Stimulated activated naive CD8-positive, alpha-beta T cell treated with anti-CD3 and anti-CD28 coated beads, Interleukin-15, amount 100 ng/mL, for 72 hours (primary cell): ENCODE results near the gene NEU4.

Experiments used
- ATAC-seq: fragments of 150-1000 bp; cut with Tn5 transposase; 2 replicates; pipeline ENCODE4 v1.10.0; 2021; ENCODE audit warnings: mild to moderate bottlenecking, moderate library complexity
- DNase-seq, 2 donors: peaks; one replicate each; pipeline ENCODE4 v3.0.0; 2021 to 2022
- H3K27ac Mint-ChIP-seq, 2 donors: one replicate each; pipeline ENCODE4 v1.8.0; 2022; ENCODE audit warnings: mild to moderate bottlenecking in 2 of 2, mixed read lengths in 2 of 2, moderate library complexity in 2 of 2
- H3K27me3 Mint-ChIP-seq: one replicate; pipeline ENCODE4 v1.8.0; 2022; ENCODE audit warnings: mixed read lengths
- H3K4me1 Mint-ChIP-seq: one replicate; pipeline ENCODE4 v1.8.0; 2022; ENCODE audit warnings: mild to moderate bottlenecking, mixed read lengths
- H3K4me3 Mint-ChIP-seq, 2 donors: one replicate each; pipeline ENCODE4 v1.8.0; 2022; ENCODE audit warnings: mild to moderate bottlenecking in 2 of 2, mixed read lengths in 2 of 2, moderate library complexity in 1 of 2
- H3K9me3 Mint-ChIP-seq, 2 donors: one replicate each; pipeline ENCODE4 v1.8.0; 2022; ENCODE audit warnings: mixed read lengths in 2 of 2

NEU4 gene

DNA sequence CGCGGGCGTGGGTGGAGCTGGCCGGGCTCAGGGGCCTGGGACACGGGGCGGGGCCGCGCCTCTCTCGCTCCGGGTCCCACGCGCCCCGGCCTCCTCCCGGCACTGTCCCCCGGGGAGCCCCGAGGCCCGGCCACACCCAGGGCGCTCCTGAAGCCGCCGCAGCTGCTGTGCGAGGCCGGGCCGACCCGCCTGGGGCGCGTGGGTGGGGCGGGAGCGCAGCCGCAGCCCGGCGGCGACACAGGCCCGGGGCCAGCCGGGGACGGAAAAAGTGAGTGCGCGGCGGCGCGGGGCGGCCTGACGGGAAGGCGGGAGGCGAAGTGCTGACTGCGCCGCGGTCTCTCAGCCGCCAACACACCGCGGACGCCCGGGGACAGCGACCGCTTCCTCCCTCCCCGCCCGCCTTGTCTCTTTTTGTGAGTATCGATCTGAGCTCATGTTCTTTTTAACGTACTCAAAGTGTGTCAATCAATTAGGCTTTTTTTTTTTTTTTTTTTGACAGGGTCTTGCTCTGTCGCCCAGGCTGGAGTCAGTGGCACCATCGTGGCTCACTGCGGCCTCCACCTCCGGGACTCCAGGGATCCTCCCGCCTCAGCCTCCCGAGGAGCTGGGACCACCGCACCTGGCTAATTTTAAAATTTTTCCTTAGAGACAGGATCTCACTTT is 35.2 kb downstream of the NEU4 start:
- no peaks in the 10 kb centered on the region for H3K9me3 Mint-ChIP-seq
- H3K27ac Mint-ChIP-seq, result peak overlapping the region in 1 of 2 donors; percentile 76
- ATAC-seq (peak; percentile 87), DNase-seq (peak; percentile 86 to 91)
- peak overlapping the region; percentile 78 to 79 for H3K4me3 Mint-ChIP-seq
- peaks cover 32% of the 10 kb centered on the region for H3K27me3 Mint-ChIP-seq
- H3K4me1 Mint-ChIP-seq, result peaks cover 52% of the 10 kb centered on the region

- Mint-ChIP-seq H3K4me1 (peaks cover 52% of the 10 kb centered on the region), H3K9me3 (no peaks in the 10 kb centered on the region), H3K27me3 (peaks cover 23% of the 10 kb centered on the region), H3K27ac (no peak overlapping the region), H3K4me3 (peak overlapping the region; percentile 78 to 79)
- DNase-seq, result no peak
- ATAC-seq, result no peak
Observed at GRCh38 chr2:241844831-241845578, 36.0 kb downstream of the NEU4 start.

DNA sequence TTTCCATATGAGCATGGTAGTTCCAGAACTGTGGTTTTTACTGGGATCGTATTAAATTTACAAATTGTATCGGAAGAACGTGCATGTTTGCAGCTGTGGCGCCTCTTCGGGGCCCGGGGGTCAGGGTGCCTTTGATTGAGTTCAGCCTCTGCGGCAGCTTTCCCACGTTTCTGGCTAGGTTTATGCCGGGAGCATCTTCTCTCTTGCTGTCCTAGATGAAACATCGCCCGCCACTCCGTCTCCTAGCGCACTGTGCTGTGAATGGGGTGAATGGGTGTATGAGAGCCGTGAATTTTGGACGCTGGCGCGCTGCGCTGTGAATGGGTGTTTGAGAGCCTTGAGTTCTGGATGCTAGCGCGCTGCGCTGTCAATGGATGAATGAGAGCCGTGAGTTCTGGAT is 37.4 kb downstream of the NEU4 start:
- Mint-ChIP-seq H3K27me3 (peaks cover 13% of the 10 kb centered on the region), H3K27ac (peak overlapping the region in 1 of 2 donors; percentile 26), H3K9me3 (no peaks in the 10 kb centered on the region), H3K4me1 (peaks cover 48% of the 10 kb centered on the region), H3K4me3 (peak overlapping the region; percentile 78 to 79)
- ATAC-seq, result no peak
- DNase-seq, result no peak

GRCh38 chr2:241848761-241849615 is 40.0 kb downstream of the NEU4 start:
- Mint-ChIP-seq H3K9me3 (no peaks in the 10 kb centered on the region), H3K27ac (peak overlapping the region in 1 of 2 donors; percentile 92)
- peak; percentile 26 for ATAC-seq

DNA sequence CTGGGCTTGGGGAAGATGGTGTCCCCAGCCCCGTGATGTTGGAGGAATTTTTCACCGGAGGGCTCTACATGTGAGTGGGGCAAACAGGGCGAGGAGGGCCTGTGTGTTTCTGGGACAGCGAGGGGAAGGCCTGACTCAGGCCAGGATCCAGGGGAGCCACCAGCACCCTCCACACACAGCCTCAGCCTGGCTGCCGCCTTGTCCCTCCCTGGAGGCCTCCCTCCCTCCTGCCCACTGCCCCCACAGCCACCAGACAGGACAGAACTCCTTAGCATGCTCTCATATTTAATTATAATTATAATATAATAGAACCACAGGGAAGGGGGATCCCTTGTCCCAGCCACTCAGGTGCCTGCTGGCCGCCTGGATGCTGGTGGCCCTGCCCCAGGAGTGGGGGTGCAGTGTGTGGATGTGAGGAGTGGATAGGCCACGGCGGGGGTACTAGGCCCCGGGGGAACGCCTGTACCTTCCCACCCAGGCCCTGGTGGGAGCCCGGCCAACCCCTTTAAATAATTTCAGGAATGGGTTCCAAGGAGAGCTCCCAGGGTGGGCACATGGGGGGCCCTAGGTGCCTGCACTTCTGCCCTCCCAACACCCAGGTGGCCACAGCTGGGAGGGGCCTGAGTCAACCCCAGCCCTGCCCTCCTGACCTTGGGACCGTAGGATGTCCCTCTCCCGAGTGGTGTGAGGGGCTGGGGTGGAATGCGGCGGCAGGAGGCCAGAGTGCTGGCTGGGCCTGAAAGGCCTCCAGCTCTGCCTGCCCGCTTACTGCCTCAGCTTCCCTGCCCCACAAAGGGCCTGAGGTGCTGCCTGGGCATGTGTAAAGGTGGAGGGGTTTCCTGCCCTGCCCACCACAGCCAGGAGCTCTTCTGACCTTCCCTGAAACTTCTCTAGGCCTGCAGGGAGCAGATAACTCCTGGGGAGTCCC is 40.9 kb downstream of the NEU4 start:
- peaks cover 32% of the 10 kb centered on the region for H3K4me1 Mint-ChIP-seq
- DNase-seq (no peak), ATAC-seq (peak; percentile 13)
- peak overlapping the region in 1 of 2 donors; percentile 92 for H3K27ac Mint-ChIP-seq
- no peaks in the 10 kb centered on the region for H3K27me3 Mint-ChIP-seq
- no peak overlapping the region for H3K4me3 Mint-ChIP-seq
- H3K9me3 Mint-ChIP-seq, result no peaks in the 10 kb centered on the region

More at GRCh38 chr2:241848761-241849615, 40.0 kb downstream of the NEU4 start:
- DNase-seq, result peak in 1 of 2 donors; percentile 9
- Mint-ChIP-seq H3K27me3 (no peaks in the 10 kb centered on the region), H3K4me1 (peaks cover 31% of the 10 kb centered on the region), H3K4me3 (no peak overlapping the region)

- no peak overlapping the region for H3K4me3 Mint-ChIP-seq
- H3K27me3 Mint-ChIP-seq, result no peaks in the 10 kb centered on the region
- DNase-seq (peak in 1 of 2 donors; percentile 13), ATAC-seq (peak; percentile 14)
- no peak overlapping the region for H3K27ac Mint-ChIP-seq
- H3K4me1 Mint-ChIP-seq, result peaks cover 30% of the 10 kb centered on the region
- H3K9me3 Mint-ChIP-seq, result no peaks in the 10 kb centered on the region
Observed at GRCh38 chr2:241850544-241851324, 41.7 kb downstream of the NEU4 start.

DNA sequence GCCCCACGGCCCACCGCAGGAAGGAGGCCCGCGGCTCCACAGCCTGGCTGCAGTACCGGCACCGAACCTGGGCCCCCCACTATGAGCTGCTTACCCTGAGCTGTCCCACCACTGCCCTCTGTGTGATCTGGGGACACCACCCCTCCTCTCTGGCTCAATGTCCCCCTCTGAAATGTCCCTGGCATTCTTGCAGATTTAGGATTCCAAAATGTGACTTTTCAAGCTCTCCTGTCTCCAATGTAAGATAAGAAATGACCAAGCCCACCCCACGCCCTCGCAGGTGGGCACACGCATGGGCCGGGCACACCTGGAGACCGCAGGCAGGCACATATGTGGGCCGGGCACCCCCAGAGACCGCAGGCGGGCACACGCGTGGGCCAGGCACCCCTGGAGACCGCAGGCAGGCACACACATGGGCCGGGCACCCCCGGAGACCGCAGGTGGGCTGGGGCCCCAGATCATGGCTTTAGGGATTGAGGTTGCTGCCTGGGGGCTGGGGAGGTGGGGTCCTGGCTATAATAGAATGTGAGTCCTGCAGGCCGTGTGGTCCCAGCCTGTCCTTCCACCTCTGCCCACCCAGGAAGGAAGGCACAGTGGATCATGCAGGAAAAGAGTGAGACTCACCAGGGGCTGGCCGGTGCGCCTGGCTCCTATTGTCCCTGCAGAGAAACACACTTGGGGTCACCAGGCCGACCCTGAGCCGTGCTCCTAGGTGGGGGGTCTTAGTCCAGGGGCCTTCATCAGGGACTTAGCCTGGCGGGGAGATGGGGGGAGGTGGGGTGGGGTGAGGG is 42.5 kb downstream of the NEU4 start:
- ATAC-seq (peak; percentile 21), DNase-seq (no peak)
- peaks cover 30% of the 10 kb centered on the region for H3K4me1 Mint-ChIP-seq
- no peaks in the 10 kb centered on the region for H3K27me3 Mint-ChIP-seq
- no peak overlapping the region for H3K27ac Mint-ChIP-seq
- H3K9me3 Mint-ChIP-seq, result no peaks in the 10 kb centered on the region
- H3K4me3 Mint-ChIP-seq, result no peak overlapping the region

DNA sequence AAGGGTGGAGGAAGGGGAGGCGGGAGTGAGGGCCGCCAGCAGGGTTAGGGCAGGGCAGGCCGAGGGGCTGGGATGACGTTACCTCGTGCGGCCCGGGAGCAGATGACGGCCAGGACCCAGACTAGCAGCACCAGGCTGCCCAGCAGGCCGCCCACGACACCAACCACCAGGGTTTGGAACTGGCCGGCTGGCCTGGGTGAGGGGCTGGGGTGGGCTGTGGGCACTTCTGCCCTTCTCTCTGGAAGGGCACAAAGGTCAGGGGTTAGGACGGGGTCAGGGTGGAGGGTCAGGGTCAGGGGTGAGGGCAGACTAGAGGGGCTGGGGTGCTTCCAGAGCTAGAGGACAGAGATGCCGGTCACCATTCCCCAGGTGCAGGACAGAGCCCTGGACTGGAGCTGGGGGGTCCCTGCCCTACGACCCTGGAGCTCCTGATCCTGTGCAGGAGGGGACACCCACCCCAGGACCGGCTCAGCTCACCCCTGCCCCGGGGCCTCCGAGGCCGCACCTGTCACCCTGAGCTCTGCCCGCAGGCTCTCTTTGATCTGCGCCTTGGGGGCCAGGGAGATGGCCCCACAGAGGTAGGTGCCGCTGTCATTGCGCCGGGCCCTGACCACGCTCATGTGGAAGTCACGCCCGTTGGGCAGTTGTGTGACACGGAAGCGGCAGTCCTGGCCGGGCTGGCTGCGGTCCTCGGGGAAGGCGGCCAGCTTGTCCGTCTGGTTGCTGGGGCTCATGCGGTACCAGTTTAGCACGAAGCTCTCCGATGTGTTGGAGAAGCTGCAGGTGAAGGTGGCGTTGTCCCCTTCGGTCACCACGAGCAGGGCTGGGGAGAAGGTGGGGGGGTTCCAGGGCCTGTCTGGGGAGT is 43.4 kb downstream of the NEU4 start:
- Mint-ChIP-seq H3K27me3 (no peaks in the 10 kb centered on the region), H3K4me3 (no peak overlapping the region), H3K4me1 (peaks cover 31% of the 10 kb centered on the region), H3K9me3 (no peaks in the 10 kb centered on the region), H3K27ac (no peak overlapping the region)
- ATAC-seq (peak; percentile 9), DNase-seq (no peak)

DNA sequence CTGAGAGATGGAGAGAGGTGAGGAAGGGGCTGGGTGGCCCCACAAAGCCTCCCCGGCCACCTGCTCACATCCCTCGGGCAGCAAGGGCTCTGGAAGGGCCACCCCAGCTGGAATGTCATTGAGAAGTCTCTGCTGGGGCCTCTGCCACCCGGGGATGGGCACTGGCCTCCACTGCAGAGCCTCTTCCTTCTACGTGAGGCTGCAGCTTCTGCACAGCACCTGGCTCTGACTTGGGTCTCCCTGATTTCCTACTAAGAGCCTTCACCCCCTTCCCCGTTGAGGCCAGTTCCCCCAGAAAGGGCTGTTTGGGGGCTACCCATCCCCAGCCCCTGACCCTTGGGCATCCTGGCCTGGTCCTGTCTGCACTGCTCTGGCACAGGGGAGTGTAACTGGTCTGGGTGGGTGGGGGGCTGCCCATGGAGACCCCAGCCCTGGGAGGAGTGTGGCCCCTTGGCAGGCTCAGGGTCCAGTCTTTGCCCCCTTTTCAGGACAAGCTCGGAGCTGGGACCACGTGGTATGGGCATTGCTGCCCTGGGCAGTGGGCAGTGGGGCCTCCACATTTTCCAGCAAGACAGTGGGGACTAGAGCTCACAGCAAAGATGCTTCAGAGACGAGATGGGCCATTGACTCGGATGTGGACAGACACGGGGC is 44.1 kb downstream of the NEU4 start:
- Mint-ChIP-seq H3K4me3 (no peak overlapping the region), H3K4me1 (peaks cover 38% of the 10 kb centered on the region), H3K27ac (no peak overlapping the region), H3K27me3 (no peaks in the 10 kb centered on the region), H3K9me3 (no peaks in the 10 kb centered on the region)
- ATAC-seq, result no peak
- no peak for DNase-seq

DNA sequence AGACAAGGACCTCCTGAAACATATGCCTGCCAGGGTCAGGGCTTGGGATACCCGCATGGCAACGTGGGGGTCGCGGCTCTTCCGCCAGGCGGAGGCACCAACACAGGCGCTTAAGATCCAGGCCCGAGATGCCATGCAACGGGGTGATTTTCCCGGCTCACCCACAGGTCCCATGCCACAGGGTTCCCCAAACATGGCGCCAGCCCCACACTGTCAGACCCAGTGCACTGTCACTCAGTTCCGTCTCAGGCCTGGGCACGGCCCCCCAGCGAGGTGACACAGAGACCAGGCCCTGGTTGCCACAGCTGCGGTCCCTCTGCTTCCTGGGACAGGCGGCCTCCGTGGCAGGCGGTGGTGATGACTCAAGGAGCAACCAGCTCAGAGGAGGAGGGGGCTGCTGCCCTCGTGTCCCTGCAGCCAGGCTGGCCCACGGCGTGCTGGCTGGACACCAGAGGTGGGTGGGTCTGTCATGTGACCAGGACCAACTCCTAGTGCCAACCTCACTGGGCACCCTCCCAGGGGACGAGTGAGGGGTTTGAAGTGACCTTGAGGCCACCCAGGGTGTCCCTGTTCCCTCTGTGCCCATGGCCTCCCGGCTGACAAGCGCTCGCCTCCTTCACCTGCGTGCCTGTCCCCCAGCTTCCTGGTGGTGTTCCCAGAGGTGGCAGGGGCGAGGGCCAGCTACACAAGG is 44.8 kb downstream of the NEU4 start:
- ATAC-seq (no peak), DNase-seq (peak in 1 of 2 donors; percentile 12)
- Mint-ChIP-seq H3K9me3 (no peaks in the 10 kb centered on the region), H3K27me3 (no peaks in the 10 kb centered on the region), H3K4me1 (peaks cover 44% of the 10 kb centered on the region), H3K4me3 (no peak overlapping the region), H3K27ac (peak overlapping the region in 1 of 2 donors; percentile 63)

GRCh38 chr2:241854342-241855244 is 45.6 kb downstream of the NEU4 start:
- Mint-ChIP-seq H3K4me1 (peaks cover 48% of the 10 kb centered on the region), H3K27me3 (no peaks in the 10 kb centered on the region), H3K27ac (no peak overlapping the region), H3K4me3 (no peak overlapping the region), H3K9me3 (no peaks in the 10 kb centered on the region)
- DNase-seq (no peak), ATAC-seq (no peak)
